ENCODE data around the gene RAB26.
"Not testable (repeated sequence)": the region's sequence is repeated elsewhere in the genome, so short reads cannot be mapped to it uniquely, and the experiment has no call there.

The RAB26 gene

DNA sequence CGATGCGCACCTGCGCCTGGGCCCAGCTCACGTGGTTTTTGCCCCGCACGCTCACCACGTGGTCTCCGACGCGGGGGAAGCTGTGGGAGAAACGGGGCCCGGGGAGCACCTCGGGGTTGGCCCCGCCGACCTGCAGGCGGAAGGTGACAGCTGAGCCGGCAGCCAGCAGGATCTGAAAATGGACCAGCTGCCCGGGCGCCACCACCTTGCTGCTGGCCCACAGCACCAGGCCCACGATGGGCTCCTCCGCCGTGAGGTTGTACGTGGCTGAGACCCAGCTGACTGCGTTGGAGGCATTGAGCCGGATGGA, 39.2 kb upstream of the RAB26 start:
- not testable (repeated sequence) for H3K36me3 ChIP-seq (ENCODE audit: control insufficient read depth, insufficient read depth, low read length); H3K27ac ChIP-seq (ENCODE audit: insufficient read depth, low read depth, low read length, poor library complexity, severe bottlenecking); H3K4me1 ChIP-seq (ENCODE audit: control insufficient read depth, insufficient read depth, low read length); H3K9me3 ChIP-seq (ENCODE audit: control insufficient read depth, low read length); H3K27me3 ChIP-seq (ENCODE audit: control insufficient read depth, insufficient read depth, low read length, poor library complexity, severe bottlenecking); H3K4me3 ChIP-seq (ENCODE audit: insufficient read depth, low read depth, low read length)
- WGBS, 2 experiments = 95 to 97% methylated on average over 25 of the region's 25 CpGs

GRCh38 chr16:2109872-2110271, 38.6 kb upstream of the RAB26 start:
- WGBS, 2 experiments = 97% methylated on average over 22 to 23 of the region's 23 CpGs
- not testable (repeated sequence) for H3K36me3 ChIP-seq (ENCODE audit: control insufficient read depth, insufficient read depth, low read length); H3K27ac ChIP-seq (ENCODE audit: insufficient read depth, low read depth, low read length, poor library complexity, severe bottlenecking); H3K4me3 ChIP-seq (ENCODE audit: insufficient read depth, low read depth, low read length); H3K4me1 ChIP-seq (ENCODE audit: control insufficient read depth, insufficient read depth, low read length); H3K9me3 ChIP-seq (ENCODE audit: control insufficient read depth, low read length); H3K27me3 ChIP-seq (ENCODE audit: control insufficient read depth, insufficient read depth, low read length, poor library complexity, severe bottlenecking)

DNA sequence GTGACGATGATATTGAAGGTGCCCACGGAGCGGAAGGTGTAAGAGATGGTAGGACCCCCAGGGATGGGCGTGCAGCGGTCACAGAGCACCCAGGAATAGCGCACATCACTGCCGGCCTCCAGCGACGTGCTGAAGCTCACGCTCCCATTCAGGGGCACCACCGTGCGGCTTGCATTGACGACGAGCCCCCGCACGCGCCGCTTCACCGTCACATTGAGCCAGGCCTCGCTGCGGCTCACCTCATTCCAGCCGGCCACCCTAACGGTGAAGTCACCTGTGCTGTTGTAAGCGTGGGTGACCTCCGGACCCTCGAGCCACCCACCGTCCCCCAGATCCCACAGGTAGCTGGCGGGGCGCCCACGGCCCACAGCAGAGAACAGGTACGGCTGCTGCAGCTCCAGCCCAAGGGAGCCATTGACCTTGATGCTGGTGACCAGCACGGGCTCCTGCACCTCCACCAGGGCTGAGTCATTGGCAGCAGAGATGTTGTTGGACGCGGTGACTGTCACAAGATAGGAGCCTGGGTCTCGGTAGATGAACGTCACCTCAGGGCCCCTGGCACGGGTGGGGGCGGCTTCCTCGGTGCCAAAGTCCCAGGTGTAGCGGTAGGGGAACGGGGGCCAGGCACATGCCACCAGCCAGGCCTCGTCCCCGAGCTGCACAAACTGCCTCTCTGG, 38.0 kb upstream of the RAB26 start:
- 96% methylated on average over 43 of the region's 43 CpGs for WGBS, 2 experiments

DNA sequence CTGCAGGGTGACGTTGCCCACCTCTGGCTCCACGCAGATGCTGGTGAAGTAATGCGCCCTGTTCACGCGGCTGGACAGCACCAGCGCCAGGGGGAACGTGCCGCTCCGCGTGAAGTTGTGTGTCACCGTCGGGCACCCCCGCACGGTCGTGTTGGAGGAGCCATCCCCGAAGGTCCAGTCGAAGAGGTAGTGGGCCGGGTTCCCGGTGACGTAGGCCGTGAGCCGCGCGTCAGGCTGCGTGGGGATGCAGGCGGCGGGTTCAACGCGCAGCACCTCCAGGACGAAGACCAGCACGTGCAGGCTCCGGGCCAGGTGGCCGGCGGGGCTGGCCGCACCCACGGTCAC, 37.4 kb upstream of the RAB26 start:
- H3K27me3 ChIP-seq (ENCODE audit: control insufficient read depth, insufficient read depth, low read length, poor library complexity, severe bottlenecking); H3K27ac ChIP-seq (ENCODE audit: insufficient read depth, low read depth, low read length, poor library complexity, severe bottlenecking); H3K36me3 ChIP-seq (ENCODE audit: control insufficient read depth, insufficient read depth, low read length); H3K9me3 ChIP-seq (ENCODE audit: control insufficient read depth, low read length); H3K4me1 ChIP-seq (ENCODE audit: control insufficient read depth, insufficient read depth, low read length); H3K4me3 ChIP-seq (ENCODE audit: insufficient read depth, low read depth, low read length): not testable (repeated sequence)
- WGBS, 2 experiments = 97 to 98% methylated on average over 36 of the region's 36 CpGs

More for the DNA sequence above, 38.0 kb upstream of the RAB26 start:
- not testable (repeated sequence) for H3K4me1 ChIP-seq (ENCODE audit: control insufficient read depth, insufficient read depth, low read length); H3K4me3 ChIP-seq (ENCODE audit: insufficient read depth, low read depth, low read length); H3K36me3 ChIP-seq (ENCODE audit: control insufficient read depth, insufficient read depth, low read length); H3K27ac ChIP-seq (ENCODE audit: insufficient read depth, low read depth, low read length, poor library complexity, severe bottlenecking); H3K27me3 ChIP-seq (ENCODE audit: control insufficient read depth, insufficient read depth, low read length, poor library complexity, severe bottlenecking); H3K9me3 ChIP-seq (ENCODE audit: control insufficient read depth, low read length)

GRCh38 chr16:2111412-2112335, 36.8 kb upstream of the RAB26 start:
- H3K27me3 ChIP-seq (ENCODE audit: control insufficient read depth, insufficient read depth, low read length, poor library complexity, severe bottlenecking); H3K4me1 ChIP-seq (ENCODE audit: control insufficient read depth, insufficient read depth, low read length); H3K4me3 ChIP-seq (ENCODE audit: insufficient read depth, low read depth, low read length); H3K27ac ChIP-seq (ENCODE audit: insufficient read depth, low read depth, low read length, poor library complexity, severe bottlenecking); H3K36me3 ChIP-seq (ENCODE audit: control insufficient read depth, insufficient read depth, low read length); H3K9me3 ChIP-seq (ENCODE audit: control insufficient read depth, low read length): not testable (repeated sequence)
- WGBS, 2 experiments = 96 to 97% methylated on average over 59 to 64 of the region's 65 CpGs

DNA sequence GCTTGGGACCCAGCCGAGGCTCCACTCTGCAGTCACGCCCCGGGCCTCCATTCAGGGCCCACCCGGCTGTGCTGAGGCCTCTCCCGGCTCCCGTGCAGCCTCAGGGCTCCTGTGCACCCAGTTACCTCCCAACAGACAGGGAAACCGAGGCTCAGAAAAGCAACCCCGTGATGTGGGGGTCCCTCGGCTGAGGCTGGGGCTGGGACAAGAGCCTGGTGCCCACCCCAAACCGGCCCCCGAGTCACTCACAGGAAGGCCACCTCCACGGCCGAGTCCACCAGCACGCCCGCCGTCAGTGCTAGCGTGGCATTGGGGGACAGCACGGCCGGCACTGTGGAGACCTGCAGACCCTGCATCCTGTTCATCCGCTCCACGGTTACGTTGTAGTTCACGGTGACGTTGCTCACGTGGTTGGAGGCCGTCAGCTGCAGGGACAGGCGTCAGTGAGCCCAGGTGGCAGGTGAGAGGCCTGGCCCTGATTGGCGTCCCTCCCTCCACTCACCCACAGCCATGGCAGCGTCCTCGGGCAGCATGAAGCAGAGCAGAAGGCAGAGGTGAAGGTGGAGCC, 35.8 kb upstream of the RAB26 start:
- not testable (repeated sequence) for H3K27me3 ChIP-seq (ENCODE audit: control insufficient read depth, insufficient read depth, low read length, poor library complexity, severe bottlenecking); H3K4me3 ChIP-seq (ENCODE audit: insufficient read depth, low read depth, low read length); H3K4me1 ChIP-seq (ENCODE audit: control insufficient read depth, insufficient read depth, low read length); H3K36me3 ChIP-seq (ENCODE audit: control insufficient read depth, insufficient read depth, low read length); H3K27ac ChIP-seq (ENCODE audit: insufficient read depth, low read depth, low read length, poor library complexity, severe bottlenecking); H3K9me3 ChIP-seq (ENCODE audit: control insufficient read depth, low read length)
- WGBS, 2 experiments = 95% methylated on average over 28 of the region's 30 CpGs

DNA sequence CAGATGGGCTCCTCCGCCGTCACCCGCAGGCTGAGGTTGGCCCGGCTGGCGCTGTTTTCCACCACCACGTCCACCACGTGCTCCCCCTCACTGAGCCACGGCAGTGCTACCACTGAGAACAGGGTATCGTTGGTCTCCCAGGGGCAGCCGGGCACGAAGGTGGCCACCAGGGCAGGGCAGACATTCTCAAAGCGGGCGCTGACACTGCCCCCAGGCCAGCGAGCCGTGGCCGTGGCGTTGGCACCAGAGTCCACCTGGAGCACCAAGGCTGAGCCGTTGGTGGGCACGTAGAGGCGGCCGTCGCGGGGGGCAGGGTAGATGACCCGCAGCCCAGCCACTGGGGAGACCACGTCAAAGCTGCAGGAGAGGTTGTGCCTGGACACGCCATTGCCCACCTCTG, 34.2 kb upstream of the RAB26 start:
- WGBS, 2 experiments = 95% methylated on average over 26 of the region's 26 CpGs
- not testable (repeated sequence) for H3K27me3 ChIP-seq (ENCODE audit: control insufficient read depth, insufficient read depth, low read length, poor library complexity, severe bottlenecking); H3K4me1 ChIP-seq (ENCODE audit: control insufficient read depth, insufficient read depth, low read length); H3K27ac ChIP-seq (ENCODE audit: insufficient read depth, low read depth, low read length, poor library complexity, severe bottlenecking); H3K9me3 ChIP-seq (ENCODE audit: control insufficient read depth, low read length); H3K4me3 ChIP-seq (ENCODE audit: insufficient read depth, low read depth, low read length); H3K36me3 ChIP-seq (ENCODE audit: control insufficient read depth, insufficient read depth, low read length)

- H3K4me1 ChIP-seq (ENCODE audit: control insufficient read depth, insufficient read depth, low read length); H3K27ac ChIP-seq (ENCODE audit: insufficient read depth, low read depth, low read length, poor library complexity, severe bottlenecking); H3K36me3 ChIP-seq (ENCODE audit: control insufficient read depth, insufficient read depth, low read length); H3K9me3 ChIP-seq (ENCODE audit: control insufficient read depth, low read length); H3K27me3 ChIP-seq (ENCODE audit: control insufficient read depth, insufficient read depth, low read length, poor library complexity, severe bottlenecking); H3K4me3 ChIP-seq (ENCODE audit: insufficient read depth, low read depth, low read length): not testable (repeated sequence)
- 94 to 97% methylated on average over 27 to 33 of the region's 34 CpGs for WGBS, 2 experiments
Observed at GRCh38 chr16:2114885-2115590, 33.4 kb upstream of the RAB26 start.

DNA sequence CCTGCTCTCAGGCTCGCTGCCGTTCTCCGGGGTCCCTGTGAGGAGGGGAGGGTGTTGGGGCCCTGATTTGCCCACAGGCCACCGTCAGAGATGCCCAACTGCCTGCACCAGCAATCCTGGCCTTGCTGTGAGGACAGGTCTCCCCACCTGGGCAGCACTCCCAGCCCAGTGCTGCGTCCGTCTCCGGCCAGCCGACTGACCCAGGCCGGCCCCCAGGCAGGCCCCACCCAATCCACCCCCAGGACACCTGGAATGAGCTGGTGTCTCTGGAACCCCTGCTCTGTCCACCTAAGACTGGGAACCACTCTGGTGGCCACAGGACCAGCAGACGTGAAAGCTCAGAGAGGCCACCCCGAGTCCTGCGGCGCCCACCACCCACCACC, 32.8 kb upstream of the RAB26 start:
- no peak overlapping the region for H3K27ac ChIP-seq (ENCODE audit: insufficient read depth, low read depth, low read length, poor library complexity, severe bottlenecking)
- WGBS, 2 experiments = 93 to 94% methylated on average over 9 of the region's 13 CpGs
- H3K36me3 ChIP-seq (ENCODE audit: control insufficient read depth, insufficient read depth, low read length) = no peaks in the 10 kb centered on the region
- H3K4me3 ChIP-seq (ENCODE audit: insufficient read depth, low read depth, low read length) = no peak overlapping the region
- H3K9me3 ChIP-seq (ENCODE audit: control insufficient read depth, low read length) = no peaks in the 10 kb centered on the region
- H3K4me1 ChIP-seq (ENCODE audit: control insufficient read depth, insufficient read depth, low read length) = no peaks in the 10 kb centered on the region
- H3K27me3 ChIP-seq (ENCODE audit: control insufficient read depth, insufficient read depth, low read length, poor library complexity, severe bottlenecking) = no peaks in the 10 kb centered on the region

- 92 to 94% methylated on average over 13 to 21 of the region's 24 CpGs for WGBS, 2 experiments
- not testable (repeated sequence) for H3K27ac ChIP-seq (ENCODE audit: insufficient read depth, low read depth, low read length, poor library complexity, severe bottlenecking); H3K9me3 ChIP-seq (ENCODE audit: control insufficient read depth, low read length); H3K27me3 ChIP-seq (ENCODE audit: control insufficient read depth, insufficient read depth, low read length, poor library complexity, severe bottlenecking); H3K4me1 ChIP-seq (ENCODE audit: control insufficient read depth, insufficient read depth, low read length); H3K4me3 ChIP-seq (ENCODE audit: insufficient read depth, low read depth, low read length); H3K36me3 ChIP-seq (ENCODE audit: control insufficient read depth, insufficient read depth, low read length)
Observed at GRCh38 chr16:2116428-2116827, 32.0 kb upstream of the RAB26 start.

Data from ectodermal cell (in vitro differentiated cells).